Immature natural killer cell (primary cell): ENCODE data around the gene CHMP1B. TPM values are rescaled to one million over a fixed set of nuclear protein-coding genes. Genes with fewer than 3 reads are reported as not detected.

Source experiments
- DNase-seq, 3 donors: peaks; one replicate each; pipeline ENCODE4 v3.0.0; 2022; ENCODE audit warnings: mixed read lengths in 1 of 3
- H3K27ac Mint-ChIP-seq, 6 donors: one replicate each; pipeline ENCODE4 v1.8.0; 2020; ENCODE audit warnings: mixed read lengths in 6 of 6, mild to moderate bottlenecking in 5 of 6, inconsistent platforms in 4 of 6, moderate library complexity in 3 of 6
- H3K27me3 Mint-ChIP-seq, 3 donors: one replicate each; pipeline ENCODE4 v1.8.0; 2020 to 2021; ENCODE audit warnings: low read depth in 3 of 3, mild to moderate bottlenecking in 3 of 3, mixed read lengths in 3 of 3, moderate library complexity in 3 of 3, inconsistent platforms in 1 of 3
- H3K36me3 Mint-ChIP-seq, 3 donors: one replicate each; pipeline ENCODE4 v1.8.0; 2020; ENCODE audit warnings: mixed read lengths in 3 of 3, inconsistent platforms in 2 of 3, mild to moderate bottlenecking in 2 of 3
- H3K4me1 Mint-ChIP-seq, 2 donors: one replicate each; pipeline ENCODE4 v1.8.0; 2020; ENCODE audit warnings: inconsistent platforms in 2 of 2, mild to moderate bottlenecking in 2 of 2, mixed read lengths in 2 of 2, moderate library complexity in 1 of 2
- H3K4me3 Mint-ChIP-seq, 5 donors: one replicate each; pipeline ENCODE4 v1.8.0; 2020; ENCODE audit warnings: mild to moderate bottlenecking in 5 of 5, mixed read lengths in 5 of 5, inconsistent platforms in 3 of 5, moderate library complexity in 3 of 5
- H3K9me3 Mint-ChIP-seq, 6 donors: one replicate each; pipeline ENCODE4 v1.8.0; 2020; ENCODE audit warnings: mild to moderate bottlenecking in 6 of 6, mixed read lengths in 6 of 6, inconsistent platforms in 4 of 6, moderate library complexity in 3 of 6
- polyA plus RNA-seq, 3 donors: library from polyadenylated mRNA; unstranded; fragments of 300-500 nt; fragmentation: Illumina TruSeq; gene quantifications; one replicate each; pipeline ENCODE4 v1.2.3, GENCODE V29; 2021

Gene CHMP1B
- polyA plus RNA-seq, 3 donors from 2014 or later, result 53.5 to 69.6 (median 54.0) TPM

- peaks cover 0 to 5% (median 0%) of the 10 kb centered on the region in 3 donors for H3K27me3 Mint-ChIP-seq
- peaks cover 0 to 2% (median 0%) of the 10 kb centered on the region in 6 donors for H3K9me3 Mint-ChIP-seq
- H3K36me3 Mint-ChIP-seq, result peaks cover 0 to 4% (median 4%) of the 10 kb centered on the region in 3 donors
- no peak overlapping the region for H3K27ac Mint-ChIP-seq
- no peak for DNase-seq
- no peak overlapping the region for H3K4me3 Mint-ChIP-seq
- no peaks in the 10 kb centered on the region for H3K4me1 Mint-ChIP-seq
Measured at GRCh38 chr18:11864471-11864870, 13.3 kb downstream of the CHMP1B start.

GRCh38 chr18:11865071-11865470 lies 13.9 kb downstream of the CHMP1B start:
- peaks cover 0 to 4% (median 4%) of the 10 kb centered on the region in 3 donors for H3K36me3 Mint-ChIP-seq
- H3K4me3 Mint-ChIP-seq, result no peak overlapping the region
- H3K9me3 Mint-ChIP-seq, result peaks cover 0 to 1% (median 0%) of the 10 kb centered on the region in 6 donors
- no peak for DNase-seq
- no peaks in the 10 kb centered on the region for H3K4me1 Mint-ChIP-seq
- H3K27ac Mint-ChIP-seq, result peak overlapping the region in 2 of 6 donors; percentile 8 to 26
- H3K27me3 Mint-ChIP-seq, result peaks cover 0 to 5% (median 0%) of the 10 kb centered on the region in 3 donors

GRCh38 chr18:11866329-11866728 lies 15.1 kb downstream of the CHMP1B start:
- no peaks in the 10 kb centered on the region for H3K4me1 Mint-ChIP-seq
- no peak for DNase-seq
- H3K27ac Mint-ChIP-seq, result no peak overlapping the region
- peaks cover 0 to 5% (median 0%) of the 10 kb centered on the region in 3 donors for H3K27me3 Mint-ChIP-seq
- H3K9me3 Mint-ChIP-seq, result no peaks in the 10 kb centered on the region
- no peak overlapping the region for H3K4me3 Mint-ChIP-seq
- peaks cover 0 to 4% (median 4%) of the 10 kb centered on the region in 3 donors for H3K36me3 Mint-ChIP-seq

GRCh38 chr18:11866764-11867163 lies 15.6 kb downstream of the CHMP1B start:
- peaks cover 0 to 5% (median 0%) of the 10 kb centered on the region in 3 donors for H3K27me3 Mint-ChIP-seq
- H3K4me1 Mint-ChIP-seq, result no peaks in the 10 kb centered on the region
- no peak overlapping the region for H3K27ac Mint-ChIP-seq
- H3K4me3 Mint-ChIP-seq, result no peak overlapping the region
- DNase-seq, result no peak
- H3K36me3 Mint-ChIP-seq, result peaks cover 0 to 4% (median 1%) of the 10 kb centered on the region in 3 donors
- no peaks in the 10 kb centered on the region for H3K9me3 Mint-ChIP-seq

GRCh38 chr18:11868230-11868629 lies 17.0 kb downstream of the CHMP1B start:
- H3K27ac Mint-ChIP-seq, result no peak overlapping the region
- H3K9me3 Mint-ChIP-seq, result no peaks in the 10 kb centered on the region
- peaks cover 0 to 3% (median 0%) of the 10 kb centered on the region in 3 donors for H3K27me3 Mint-ChIP-seq
- H3K36me3 Mint-ChIP-seq, result peaks cover 0 to 4% (median 0%) of the 10 kb centered on the region in 3 donors
- no peak overlapping the region for H3K4me3 Mint-ChIP-seq
- no peaks in the 10 kb centered on the region for H3K4me1 Mint-ChIP-seq
- DNase-seq, result no peak

GRCh38 chr18:11871501-11871900 lies 20.3 kb downstream of the CHMP1B start:
- Mint-ChIP-seq H3K4me3 (no peak overlapping the region), H3K27me3 (no peaks in the 10 kb centered on the region), H3K36me3 (peaks cover 5 to 8% (median 7%) of the 10 kb centered on the region in 3 donors), H3K9me3 (peaks cover 0 to 5% (median 0%) of the 10 kb centered on the region in 6 donors), H3K4me1 (no peaks in the 10 kb centered on the region), H3K27ac (no peak overlapping the region)
- no peak for DNase-seq

- H3K36me3 Mint-ChIP-seq, result peaks cover 5 to 11% (median 8%) of the 10 kb centered on the region in 3 donors
- H3K27me3 Mint-ChIP-seq, result no peaks in the 10 kb centered on the region
- H3K27ac Mint-ChIP-seq, result no peak overlapping the region
- peak in 1 of 3 donors; percentile 14 for DNase-seq
- no peak overlapping the region for H3K4me3 Mint-ChIP-seq
- peaks cover 0 to 5% (median 0%) of the 10 kb centered on the region in 6 donors for H3K9me3 Mint-ChIP-seq
- H3K4me1 Mint-ChIP-seq, result no peaks in the 10 kb centered on the region
Measured at GRCh38 chr18:11872479-11873136, 21.4 kb downstream of the CHMP1B start.

GRCh38 chr18:11873670-11874340 lies 22.6 kb downstream of the CHMP1B start:
- H3K4me1 Mint-ChIP-seq, result no peaks in the 10 kb centered on the region
- peaks cover 5 to 11% (median 8%) of the 10 kb centered on the region in 3 donors for H3K36me3 Mint-ChIP-seq
- H3K4me3 Mint-ChIP-seq, result no peak overlapping the region
- no peaks in the 10 kb centered on the region for H3K27me3 Mint-ChIP-seq
- no peak for DNase-seq
- no peak overlapping the region for H3K27ac Mint-ChIP-seq
- peaks cover 0 to 5% (median 0%) of the 10 kb centered on the region in 6 donors for H3K9me3 Mint-ChIP-seq

- H3K36me3 Mint-ChIP-seq, result peaks cover 5 to 11% (median 8%) of the 10 kb centered on the region in 3 donors
- H3K9me3 Mint-ChIP-seq, result peaks cover 0 to 5% (median 0%) of the 10 kb centered on the region in 6 donors
- no peak for DNase-seq
- no peak overlapping the region for H3K4me3 Mint-ChIP-seq
- no peak overlapping the region for H3K27ac Mint-ChIP-seq
- H3K4me1 Mint-ChIP-seq, result no peaks in the 10 kb centered on the region
- H3K27me3 Mint-ChIP-seq, result no peaks in the 10 kb centered on the region
Measured at GRCh38 chr18:11874676-11875075, 23.5 kb downstream of the CHMP1B start.

- H3K9me3 Mint-ChIP-seq, result peaks cover 0 to 5% (median 0%) of the 10 kb centered on the region in 6 donors
- no peaks in the 10 kb centered on the region for H3K4me1 Mint-ChIP-seq
- DNase-seq, result no peak
- peaks cover 13 to 23% (median 15%) of the 10 kb centered on the region in 3 donors for H3K36me3 Mint-ChIP-seq
- no peak overlapping the region for H3K27ac Mint-ChIP-seq
- peaks cover 0 to 2% (median 0%) of the 10 kb centered on the region in 3 donors for H3K27me3 Mint-ChIP-seq
- H3K4me3 Mint-ChIP-seq, result no peak overlapping the region
Measured at GRCh38 chr18:11877497-11878135, 26.4 kb downstream of the CHMP1B start.

GRCh38 chr18:11880586-11881304 lies 29.5 kb downstream of the CHMP1B start:
- Mint-ChIP-seq H3K9me3 (peaks cover 0 to 2% (median 0%) of the 10 kb centered on the region in 6 donors), H3K27ac (peak overlapping the region in 1 of 6 donors; percentile 66), H3K4me3 (no peak overlapping the region), H3K36me3 (peaks cover 12 to 35% (median 17%) of the 10 kb centered on the region in 3 donors), H3K27me3 (peaks cover 0 to 2% (median 0%) of the 10 kb centered on the region in 3 donors), H3K4me1 (peaks cover 0 to 2% of the 10 kb centered on the region in 2 donors)
- no peak for DNase-seq

- H3K9me3 Mint-ChIP-seq, result no peaks in the 10 kb centered on the region
- H3K36me3 Mint-ChIP-seq, result peaks cover 15 to 34% (median 20%) of the 10 kb centered on the region in 3 donors
- peaks cover 0 to 2% of the 10 kb centered on the region in 2 donors for H3K4me1 Mint-ChIP-seq
- no peak for DNase-seq
- peaks cover 0 to 4% (median 0%) of the 10 kb centered on the region in 3 donors for H3K27me3 Mint-ChIP-seq
- H3K27ac Mint-ChIP-seq, result peak overlapping the region in 2 of 6 donors; percentile 10 to 59
- H3K4me3 Mint-ChIP-seq, result no peak overlapping the region
Measured at GRCh38 chr18:11882636-11883035, 31.4 kb downstream of the CHMP1B start.

- H3K36me3 Mint-ChIP-seq, result peaks cover 15 to 39% (median 21%) of the 10 kb centered on the region in 3 donors
- no peak overlapping the region for H3K4me3 Mint-ChIP-seq
- peaks cover 0 to 4% (median 0%) of the 10 kb centered on the region in 3 donors for H3K27me3 Mint-ChIP-seq
- DNase-seq, result no peak
- H3K4me1 Mint-ChIP-seq, result peaks cover 0 to 2% of the 10 kb centered on the region in 2 donors
- no peaks in the 10 kb centered on the region for H3K9me3 Mint-ChIP-seq
- peak overlapping the region in 2 of 6 donors; percentile 52 to 53 for H3K27ac Mint-ChIP-seq
Measured at GRCh38 chr18:11883153-11883552, 31.9 kb downstream of the CHMP1B start.
